ENCODE measurements around the gene IL1RAPL2. TPM values are rescaled to one million over a fixed set of nuclear protein-coding genes. Genes with fewer than 3 reads are reported as not detected.

The IL1RAPL2 gene
- total and polyA plus RNA-seq, 2 of the 4 experiments (the other 2 are of a cell fraction) = 0.03 TPM; not detected in 1

- Histone ChIP-seq H3K14ac (replicated peaks; ENCODE audit: low read depth, low read length) (no peak overlapping the region), H3K36me3 (ENCODE audit: control insufficient read depth, insufficient read depth, low read length) (no peaks in the 10 kb centered on the region), H3K4me1 (ENCODE audit: control insufficient read depth, insufficient read depth, low read length) (no peaks in the 10 kb centered on the region), H3K4ac (ENCODE audit: low read depth, low read length) (no peak overlapping the region), H4K20me1 (ENCODE audit: insufficient read depth, low read length) (no peaks in the 10 kb centered on the region), H3K9me3 (ENCODE audit: control insufficient read depth, insufficient read depth, low read length) (no peaks in the 10 kb centered on the region), H2BK5ac (ENCODE audit: low read depth, low read length, poor library complexity, severe bottlenecking) (no peak overlapping the region), H3K4me2 (ENCODE audit: low read depth, low read length) (no peak overlapping the region), H2BK20ac (ENCODE audit: low read depth, low read length) (no peak overlapping the region), H2BK15ac (ENCODE audit: low read depth, low read length) (no peak overlapping the region), H4K8ac (ENCODE audit: low read depth in 2 of 2, low read length in 2 of 2) (no peak overlapping the region), H4K5ac (ENCODE audit: low read depth, low read length) (no peak overlapping the region), H3K18ac (ENCODE audit: low read depth, low read length) (no peak overlapping the region), H2AFZ (replicated peaks; ENCODE audit: low read length, poor library complexity) (no peak overlapping the region), H3K27me3 (ENCODE audit: control insufficient read depth, insufficient read depth, low read length) (peaks cover 2% of the 10 kb centered on the region; the same call in 1 of the 2 replicates), H2BK120ac (ENCODE audit: low read depth, low read length) (no peak overlapping the region), H4K91ac (ENCODE audit: insufficient read depth, low read depth, low read length) (no peak overlapping the region), H3K27ac (ENCODE audit: insufficient read depth, low read length) (no peak overlapping the region), H3K9ac (ENCODE audit: low read depth, low read length) (no peak overlapping the region), H2AK9ac (replicated peaks; ENCODE audit: low read depth, low read length, poor library complexity) (no peak overlapping the region), H3K79me1 (ENCODE audit: low read depth in 1 of 2, low read length in 2 of 2) (no peaks in the 10 kb centered on the region), H3K4me3 (ENCODE audit: insufficient read depth, low read depth, low read length) (no peak overlapping the region), H3K9me1 (ENCODE audit: insufficient read depth, low read length) (no peaks in the 10 kb centered on the region), H3K23ac (ENCODE audit: low read depth, low read length) (no peak overlapping the region), H2AK5ac (ENCODE audit: low read depth, low read length) (no peak overlapping the region), H3K56ac (ENCODE audit: extremely low read depth, insufficient read depth, low read length) (no peak overlapping the region)
- no peak for ATAC-seq (ENCODE audit: low read depth)
- no TSS peak for BruUV-seq (replicated peaks)
- POLR2A ChIA-PET (ENCODE audit: unreplicated experiment) = no interaction called here
- dilution Hi-C loops (cut with HindIII; ENCODE audit: low sequenced_read_pairs, unreplicated experiment) (no loop called here), intact Hi-C loops (cut with micrococcal nuclease) (no loop called here), in situ Hi-C loops (cut with MboI; ENCODE audit: low sequenced_read_pairs) (no loop called here)
- CTCF ChIA-PET = no interaction called here
- TF ChIP-seq RCOR1 (IDR thresholded peaks at IDR 0.05; ENCODE audit: insufficient replicate concordance, low read length) = no peak
- TF ChIP-seq BHLHE40 (IDR thresholded peaks at IDR 0.05; ENCODE audit: low read depth, low read length) = no peak
- TF ChIP-seq NFE2L2 (IDR thresholded peaks at IDR 0.05; ENCODE audit: low read depth, low read length) = no peak
- TF ChIP-seq MAFK (IDR thresholded peaks at IDR 0.05; ENCODE audit: low read depth, low read length) = no peak
- TF ChIP-seq, protein P1, sequence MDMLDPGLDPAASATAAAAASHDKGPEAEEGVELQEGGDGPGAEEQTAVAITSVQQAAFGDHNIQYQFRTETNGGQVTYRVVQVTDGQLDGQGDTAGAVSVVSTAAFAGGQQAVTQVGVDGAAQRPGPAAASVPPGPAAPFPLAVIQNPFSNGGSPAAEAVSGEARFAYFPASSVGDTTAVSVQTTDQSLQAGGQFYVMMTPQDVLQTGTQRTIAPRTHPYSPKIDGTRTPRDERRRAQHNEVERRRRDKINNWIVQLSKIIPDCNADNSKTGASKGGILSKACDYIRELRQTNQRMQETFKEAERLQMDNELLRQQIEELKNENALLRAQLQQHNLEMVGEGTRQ (IDR thresholded peaks at IDR 0.05; ENCODE audit: low read depth, low read length) = no peak
- TF ChIP-seq ELK1 (IDR thresholded peaks at IDR 0.05; ENCODE audit: borderline replicate concordance, low read depth, low read length) = no peak
- no peak for TF ChIP-seq MAZ (IDR thresholded peaks at IDR 0.05; ENCODE audit: borderline replicate concordance, low read depth, low read length)
- TF ChIP-seq, protein P2, sequence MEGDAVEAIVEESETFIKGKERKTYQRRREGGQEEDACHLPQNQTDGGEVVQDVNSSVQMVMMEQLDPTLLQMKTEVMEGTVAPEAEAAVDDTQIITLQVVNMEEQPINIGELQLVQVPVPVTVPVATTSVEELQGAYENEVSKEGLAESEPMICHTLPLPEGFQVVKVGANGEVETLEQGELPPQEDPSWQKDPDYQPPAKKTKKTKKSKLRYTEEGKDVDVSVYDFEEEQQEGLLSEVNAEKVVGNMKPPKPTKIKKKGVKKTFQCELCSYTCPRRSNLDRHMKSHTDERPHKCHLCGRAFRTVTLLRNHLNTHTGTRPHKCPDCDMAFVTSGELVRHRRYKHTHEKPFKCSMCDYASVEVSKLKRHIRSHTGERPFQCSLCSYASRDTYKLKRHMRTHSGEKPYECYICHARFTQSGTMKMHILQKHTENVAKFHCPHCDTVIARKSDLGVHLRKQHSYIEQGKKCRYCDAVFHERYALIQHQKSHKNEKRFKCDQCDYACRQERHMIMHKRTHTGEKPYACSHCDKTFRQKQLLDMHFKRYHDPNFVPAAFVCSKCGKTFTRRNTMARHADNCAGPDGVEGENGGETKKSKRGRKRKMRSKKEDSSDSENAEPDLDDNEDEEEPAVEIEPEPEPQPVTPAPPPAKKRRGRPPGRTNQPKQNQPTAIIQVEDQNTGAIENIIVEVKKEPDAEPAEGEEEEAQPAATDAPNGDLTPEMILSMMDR (conservative IDR thresholded peaks at IDR 0.05; ENCODE audit: low read depth, low read length) = no peak
- TF ChIP-seq POLR2A (IDR thresholded peaks at IDR 0.05; ENCODE audit: low read depth, low read length) = no peak
- no peak for DNase-seq
These were observed 902.7 kb downstream of the IL1RAPL2 start for GRCh38 chrX:105468741-105469140.
